Measurements from ENCODE around the gene MAFB.

The MAFB gene

DNA sequence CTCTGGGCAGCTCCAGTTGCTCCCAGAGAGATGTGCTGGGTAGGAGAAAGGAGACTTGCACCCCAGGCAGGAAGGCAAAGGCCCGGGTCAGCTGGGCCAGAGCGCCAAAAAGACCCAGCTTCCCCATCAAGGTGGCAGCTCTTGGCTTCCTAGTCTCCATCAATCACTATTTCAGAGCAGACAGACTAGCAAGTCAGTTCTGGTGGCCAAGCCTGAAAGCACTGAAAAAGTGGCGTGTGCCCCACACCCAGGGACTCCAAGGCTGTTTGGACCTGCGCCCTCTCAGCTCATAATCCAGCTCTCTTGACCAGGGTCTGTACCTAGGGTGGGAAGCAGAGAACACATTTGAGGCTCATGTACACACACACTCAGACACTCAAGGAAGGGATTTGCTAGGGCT, 3.7 kb downstream of the MAFB start:
- H3K36me3 Mint-ChIP-seq (ENCODE audit: insufficient read depth): peaks cover 2% of the 10 kb centered on the region
- no peak overlapping the region for H3K4me3 Mint-ChIP-seq
- H3K27ac Mint-ChIP-seq (ENCODE audit: low read depth): no peak overlapping the region
- no peak for ATAC-seq (replicated peaks; ENCODE audit: extremely low read depth, poor library complexity, severe bottlenecking)
- no peak for DNase-seq (ENCODE audit: low spot score in 2 of 2)
- peaks cover 79% of the 10 kb centered on the region for H3K27me3 Mint-ChIP-seq
- H3K4me1 Mint-ChIP-seq: peaks cover 5% of the 10 kb centered on the region
- no peaks in the 10 kb centered on the region for H3K9me3 Mint-ChIP-seq

GRCh38 chr20:40683894-40684268, 5.2 kb downstream of the MAFB start:
- DNase-seq (ENCODE audit: low spot score in 2 of 2): no peak
- peaks cover 72% of the 10 kb centered on the region for H3K27me3 Mint-ChIP-seq
- H3K4me3 Mint-ChIP-seq: no peak overlapping the region
- no peaks in the 10 kb centered on the region for H3K9me3 Mint-ChIP-seq
- H3K27ac Mint-ChIP-seq (ENCODE audit: low read depth): no peak overlapping the region
- no peak for ATAC-seq (replicated peaks; ENCODE audit: extremely low read depth, poor library complexity, severe bottlenecking)
- H3K36me3 Mint-ChIP-seq (ENCODE audit: insufficient read depth): no peaks in the 10 kb centered on the region
- H3K4me1 Mint-ChIP-seq: peaks cover 5% of the 10 kb centered on the region

DNA sequence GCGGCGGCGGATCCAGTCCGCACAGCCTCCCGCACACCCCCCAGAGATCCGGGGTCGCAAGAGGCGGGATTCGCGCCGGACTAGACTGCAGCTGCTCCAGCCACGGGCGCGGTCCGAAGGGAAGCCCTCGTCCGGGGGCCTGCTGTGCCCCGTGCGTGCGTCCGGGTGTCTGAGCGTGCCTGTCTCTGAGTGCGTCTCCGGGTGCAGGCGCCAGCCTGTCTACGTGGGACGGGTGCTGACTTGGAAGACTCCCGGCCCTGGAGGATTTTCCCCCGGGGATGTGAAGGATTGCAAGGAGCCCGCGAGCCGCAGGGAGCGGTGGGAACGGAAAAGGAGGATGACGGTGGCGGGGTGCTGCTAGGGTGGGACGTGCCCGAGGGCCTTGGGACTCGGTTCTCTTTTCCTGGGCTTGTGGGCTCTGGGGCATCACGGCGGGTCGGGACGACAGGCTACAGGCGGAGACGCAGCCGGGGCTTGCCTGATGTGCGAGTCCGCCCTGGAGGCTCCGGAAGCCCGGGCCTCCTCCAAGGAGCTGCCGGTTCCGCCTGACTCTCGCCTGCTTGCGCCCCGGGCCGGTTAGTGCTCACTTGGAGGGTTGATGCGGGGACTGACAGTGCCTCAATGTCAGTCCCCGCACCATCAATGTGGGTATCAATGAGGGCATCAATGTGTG, 5.7 kb downstream of the MAFB start:
- Mint-ChIP-seq H3K27me3 (peaks cover 72% of the 10 kb centered on the region), H3K9me3 (no peaks in the 10 kb centered on the region), H3K4me1 (peaks cover 5% of the 10 kb centered on the region), H3K36me3 (ENCODE audit: insufficient read depth) (no peaks in the 10 kb centered on the region), H3K4me3 (no peak overlapping the region), H3K27ac (ENCODE audit: low read depth) (no peak overlapping the region)
- DNase-seq (ENCODE audit: low spot score in 2 of 2) (no peak), ATAC-seq (replicated peaks; ENCODE audit: extremely low read depth, poor library complexity, severe bottlenecking) (no peak)

- Mint-ChIP-seq H3K36me3 (ENCODE audit: insufficient read depth) (no peaks in the 10 kb centered on the region), H3K9me3 (no peaks in the 10 kb centered on the region), H3K4me1 (peaks cover 5% of the 10 kb centered on the region), H3K27ac (ENCODE audit: low read depth) (no peak overlapping the region), H3K4me3 (no peak overlapping the region), H3K27me3 (peaks cover 72% of the 10 kb centered on the region)
- DNase-seq (ENCODE audit: low spot score in 2 of 2): no peak
- ATAC-seq (replicated peaks; ENCODE audit: extremely low read depth, poor library complexity, severe bottlenecking): no peak
These were observed 6.7 kb downstream of the MAFB start for GRCh38 chr20:40682104-40682981.

- Mint-ChIP-seq H3K27ac (ENCODE audit: low read depth) (no peak overlapping the region), H3K36me3 (ENCODE audit: insufficient read depth) (no peaks in the 10 kb centered on the region), H3K9me3 (no peaks in the 10 kb centered on the region), H3K27me3 (peaks cover 72% of the 10 kb centered on the region), H3K4me1 (peaks cover 5% of the 10 kb centered on the region), H3K4me3 (no peak overlapping the region)
- DNase-seq (ENCODE audit: low spot score in 2 of 2): no peak
- ATAC-seq (replicated peaks; ENCODE audit: extremely low read depth, poor library complexity, severe bottlenecking): no peak
These were observed 7.4 kb downstream of the MAFB start for GRCh38 chr20:40681684-40682083.

- H3K9me3 Mint-ChIP-seq: no peaks in the 10 kb centered on the region
- no peaks in the 10 kb centered on the region for H3K36me3 Mint-ChIP-seq (ENCODE audit: insufficient read depth)
- H3K4me1 Mint-ChIP-seq: peaks cover 5% of the 10 kb centered on the region
- DNase-seq (ENCODE audit: low spot score in 2 of 2): no peak
- H3K27ac Mint-ChIP-seq (ENCODE audit: low read depth): no peak overlapping the region
- no peak for ATAC-seq (replicated peaks; ENCODE audit: extremely low read depth, poor library complexity, severe bottlenecking)
- H3K27me3 Mint-ChIP-seq: peaks cover 72% of the 10 kb centered on the region
- no peak overlapping the region for H3K4me3 Mint-ChIP-seq
These were observed 7.9 kb downstream of the MAFB start for GRCh38 chr20:40681165-40681564.

- Mint-ChIP-seq H3K27me3 (peaks cover 76% of the 10 kb centered on the region), H3K4me1 (peaks cover 5% of the 10 kb centered on the region), H3K27ac (ENCODE audit: low read depth) (no peak overlapping the region), H3K9me3 (no peaks in the 10 kb centered on the region), H3K4me3 (no peak overlapping the region), H3K36me3 (ENCODE audit: insufficient read depth) (no peaks in the 10 kb centered on the region)
- ATAC-seq (replicated peaks; ENCODE audit: extremely low read depth, poor library complexity, severe bottlenecking): no peak
- no peak for DNase-seq (ENCODE audit: low spot score in 2 of 2)
These were observed 8.7 kb downstream of the MAFB start for GRCh38 chr20:40680161-40680959.

GRCh38 chr20:40679184-40679583, 9.9 kb downstream of the MAFB start:
- Mint-ChIP-seq H3K4me1 (peaks cover 5% of the 10 kb centered on the region), H3K27me3 (peaks cover 64% of the 10 kb centered on the region), H3K27ac (ENCODE audit: low read depth) (no peak overlapping the region), H3K36me3 (ENCODE audit: insufficient read depth) (no peaks in the 10 kb centered on the region), H3K9me3 (no peaks in the 10 kb centered on the region), H3K4me3 (no peak overlapping the region)
- DNase-seq (ENCODE audit: low spot score in 2 of 2) (no peak), ATAC-seq (replicated peaks; ENCODE audit: extremely low read depth, poor library complexity, severe bottlenecking) (no peak)

- Mint-ChIP-seq H3K27ac (ENCODE audit: low read depth) (no peak overlapping the region), H3K4me3 (no peak overlapping the region), H3K27me3 (peaks cover 63% of the 10 kb centered on the region), H3K36me3 (ENCODE audit: insufficient read depth) (no peaks in the 10 kb centered on the region), H3K4me1 (peaks cover 5% of the 10 kb centered on the region), H3K9me3 (no peaks in the 10 kb centered on the region)
- ATAC-seq (replicated peaks; ENCODE audit: extremely low read depth, poor library complexity, severe bottlenecking) (no peak), DNase-seq (ENCODE audit: low spot score in 2 of 2) (no peak)
These were observed 10.7 kb downstream of the MAFB start for GRCh38 chr20:40678286-40678875.

DNA sequence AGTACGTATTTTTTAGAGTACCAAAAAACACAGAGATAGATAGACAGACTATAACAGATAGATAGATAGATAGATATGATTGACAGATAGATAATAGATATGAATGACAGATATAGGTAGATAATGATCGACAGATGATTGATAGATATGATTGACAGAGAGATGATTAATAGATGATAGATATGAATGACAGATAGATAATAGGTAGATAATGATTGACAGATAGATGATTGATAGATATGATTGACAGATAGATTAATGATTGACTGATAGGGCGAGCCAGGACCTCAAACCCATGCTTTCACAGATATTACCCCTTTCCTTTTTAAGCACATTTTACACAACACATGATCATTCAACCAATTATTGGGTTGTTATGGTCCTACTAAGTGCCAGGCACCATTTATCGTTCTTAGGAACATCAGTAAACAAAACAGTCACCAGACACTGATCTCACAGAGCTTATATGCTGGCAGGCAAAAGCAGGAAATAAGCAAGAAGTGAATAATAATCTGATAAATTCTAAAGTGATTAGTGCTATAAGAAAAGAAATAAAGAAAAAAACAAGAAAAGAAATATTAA, 11.6 kb downstream of the MAFB start:
- ATAC-seq (replicated peaks; ENCODE audit: extremely low read depth, poor library complexity, severe bottlenecking) (no peak), DNase-seq (ENCODE audit: low spot score in 2 of 2) (no peak)
- H3K9me3 Mint-ChIP-seq: no peaks in the 10 kb centered on the region
- H3K27me3 Mint-ChIP-seq: peaks cover 57% of the 10 kb centered on the region
- no peak overlapping the region for H3K27ac Mint-ChIP-seq (ENCODE audit: low read depth)
- H3K4me3 Mint-ChIP-seq: no peak overlapping the region
- no peaks in the 10 kb centered on the region for H3K36me3 Mint-ChIP-seq (ENCODE audit: insufficient read depth)
- no peaks in the 10 kb centered on the region for H3K4me1 Mint-ChIP-seq

DNA sequence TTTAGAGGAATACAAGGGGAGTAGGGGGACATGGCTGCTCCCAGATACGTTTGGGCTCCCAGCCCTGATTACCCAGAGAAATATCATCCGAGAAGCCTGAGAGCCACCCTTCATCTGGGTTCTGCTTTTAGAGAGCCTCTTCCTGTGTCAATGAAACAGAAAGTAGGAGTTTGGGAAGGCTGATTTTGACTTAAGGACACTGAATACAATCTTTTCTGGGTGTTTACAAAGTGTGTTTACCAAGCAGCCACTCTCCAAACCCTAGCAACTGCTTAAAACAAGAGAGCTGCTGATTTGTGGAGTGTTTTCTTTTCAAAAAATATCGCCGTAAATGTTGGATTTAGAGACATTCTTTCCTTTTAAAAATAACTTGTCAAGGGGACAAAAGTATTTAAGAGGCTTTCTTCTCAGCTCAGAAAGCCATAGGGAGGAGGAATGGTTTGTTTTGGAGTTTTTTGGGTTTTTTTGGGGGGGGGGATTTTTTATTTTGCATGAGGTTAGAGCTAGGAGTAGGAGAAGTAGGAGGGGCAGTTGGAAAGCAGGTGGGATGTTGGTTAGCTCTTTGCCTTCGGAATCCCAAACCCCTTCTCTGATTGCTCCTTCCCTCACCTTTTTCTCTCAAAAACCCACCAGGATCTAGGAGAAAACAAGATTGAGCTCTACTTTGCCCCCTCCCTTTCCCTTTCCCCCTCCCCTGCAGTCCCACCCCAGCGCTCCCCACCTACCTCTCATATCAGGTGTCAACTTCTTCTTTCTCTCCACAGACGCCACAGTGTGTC, 12.4 kb downstream of the MAFB start:
- Mint-ChIP-seq H3K27ac (ENCODE audit: low read depth) (no peak overlapping the region), H3K36me3 (ENCODE audit: insufficient read depth) (no peaks in the 10 kb centered on the region), H3K4me1 (no peaks in the 10 kb centered on the region)

More for the DNA sequence above, 12.4 kb downstream of the MAFB start:
- H3K4me3 Mint-ChIP-seq: no peak overlapping the region
- DNase-seq (ENCODE audit: low spot score in 2 of 2): no peak
- H3K27me3 Mint-ChIP-seq: peaks cover 49% of the 10 kb centered on the region
- no peak for ATAC-seq (replicated peaks; ENCODE audit: extremely low read depth, poor library complexity, severe bottlenecking)
- H3K9me3 Mint-ChIP-seq: no peaks in the 10 kb centered on the region

Measured in central memory CD8-positive, alpha-beta T cell (primary cell).